NCI-H774 (cell line): ENCODE results near the gene PLK3.
A peak's percentile ranks its signal among the peaks of the same experiment; 100 is the strongest.
"Not testable (repeated sequence)": the region's sequence is repeated elsewhere in the genome, so short reads cannot be mapped to it uniquely, and the experiment has no call there.

ENCODE experiments used
- DNase-seq: peaks from one replicate; lab custom pipeline; 2025; lab: John Stamatoyannopoulos, UW

The PLK3 gene

DNA sequence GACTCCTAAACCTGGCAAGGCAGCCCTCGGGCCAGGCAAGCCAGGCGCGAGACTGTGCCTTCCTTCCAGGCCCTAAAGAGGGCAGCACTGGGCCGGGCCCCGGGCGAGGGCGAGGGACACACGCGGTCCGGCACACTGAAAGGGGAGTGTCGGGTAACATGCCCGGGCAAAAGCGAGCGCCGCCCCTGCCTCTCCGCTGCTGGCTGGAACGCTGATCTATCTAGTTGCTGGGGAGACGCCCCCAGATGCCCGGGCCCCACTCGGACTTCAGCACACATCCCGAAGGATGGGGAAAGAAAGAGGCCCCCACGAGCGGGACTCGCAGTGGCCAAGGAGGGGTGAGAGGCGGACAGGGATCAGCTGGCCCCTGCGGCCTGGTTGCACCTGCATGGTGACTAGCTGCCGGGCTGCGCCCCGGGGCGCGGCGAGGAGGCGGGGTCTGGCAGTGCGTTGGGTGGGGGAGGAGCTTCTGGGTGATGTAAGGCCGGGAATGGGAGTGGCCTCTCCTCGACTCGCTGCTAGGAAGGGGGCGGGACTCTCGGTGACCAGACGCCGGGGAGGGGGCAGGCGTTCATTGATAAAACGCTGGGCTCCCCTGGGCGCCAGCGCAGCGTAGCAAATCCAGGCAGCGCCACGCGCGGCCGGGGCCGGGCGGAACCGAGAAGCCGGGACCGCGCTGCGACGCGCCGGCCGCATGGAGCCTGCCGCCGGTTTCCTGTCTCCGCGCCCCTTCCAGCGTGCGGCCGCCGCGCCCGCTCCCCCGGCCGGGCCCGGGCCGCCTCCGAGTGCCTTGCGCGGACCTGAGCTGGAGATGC, at the start of gene PLK3:
PLK3 (plus strand) TSS at position 608 of the 815 bp plus-strand sequence; CDS start at position 695, 87 bp downstream.
- DNase-seq = peak; percentile 99

DNA sequence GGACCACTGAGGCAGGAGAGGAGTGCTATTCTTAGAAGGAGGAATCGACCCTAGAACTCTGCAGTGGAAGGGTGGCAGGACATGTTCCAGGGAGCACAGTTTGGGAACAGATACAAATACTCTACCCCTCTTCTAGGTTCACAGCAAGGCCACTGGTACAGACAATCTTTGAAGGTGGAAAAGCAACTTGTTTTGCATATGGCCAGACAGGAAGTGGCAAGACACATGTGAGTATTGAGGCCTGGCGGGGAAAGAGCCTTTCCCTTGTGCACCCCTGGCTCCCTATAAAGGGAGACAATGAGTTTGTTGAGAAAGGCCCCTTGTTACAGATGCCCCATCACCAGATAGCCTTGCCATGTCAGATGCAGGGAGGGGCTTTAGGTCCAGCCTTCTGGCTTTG, 42.8 kb upstream of the PLK3 start:
- DNase-seq = no peak

DNA sequence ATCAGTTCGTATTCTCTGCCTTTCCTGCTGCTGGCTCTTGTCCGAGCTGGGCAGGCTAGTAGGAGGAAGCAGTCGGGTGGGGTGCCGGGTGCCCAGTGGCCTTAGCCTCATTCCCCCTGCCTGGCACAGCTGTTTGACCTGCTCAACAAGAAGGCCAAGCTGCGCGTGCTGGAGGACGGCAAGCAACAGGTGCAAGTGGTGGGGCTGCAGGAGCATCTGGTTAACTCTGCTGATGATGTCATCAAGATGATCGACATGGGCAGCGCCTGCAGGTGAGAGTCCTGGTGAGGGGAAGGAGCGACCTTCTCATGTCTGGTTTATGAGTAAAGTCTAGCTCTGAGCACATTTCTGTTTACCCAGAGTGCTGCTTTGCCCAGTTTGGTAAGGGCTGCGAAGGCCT, 41.1 kb upstream of the PLK3 start:
- DNase-seq = no peak

DNA sequence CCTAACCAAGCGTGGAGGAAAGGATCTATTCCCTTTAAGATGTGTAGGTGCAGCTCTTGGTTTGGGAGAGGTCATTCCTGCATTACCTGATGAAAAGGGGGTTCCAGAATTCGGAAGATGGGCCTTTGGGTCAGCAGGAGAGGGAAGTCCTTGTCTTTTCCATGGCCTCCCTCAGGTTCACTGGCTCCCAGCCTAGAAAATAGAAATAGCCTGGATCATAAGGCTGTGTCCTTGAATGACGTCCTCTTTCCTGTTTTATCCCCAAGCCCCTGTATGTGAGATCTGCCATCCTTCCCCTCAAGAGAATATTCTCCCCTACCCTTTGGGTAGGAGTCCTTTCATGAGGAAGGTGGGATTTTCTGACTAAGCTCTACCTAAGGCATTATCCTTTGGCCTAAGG, 39.3 kb upstream of the PLK3 start:
- no peak for DNase-seq

DNA sequence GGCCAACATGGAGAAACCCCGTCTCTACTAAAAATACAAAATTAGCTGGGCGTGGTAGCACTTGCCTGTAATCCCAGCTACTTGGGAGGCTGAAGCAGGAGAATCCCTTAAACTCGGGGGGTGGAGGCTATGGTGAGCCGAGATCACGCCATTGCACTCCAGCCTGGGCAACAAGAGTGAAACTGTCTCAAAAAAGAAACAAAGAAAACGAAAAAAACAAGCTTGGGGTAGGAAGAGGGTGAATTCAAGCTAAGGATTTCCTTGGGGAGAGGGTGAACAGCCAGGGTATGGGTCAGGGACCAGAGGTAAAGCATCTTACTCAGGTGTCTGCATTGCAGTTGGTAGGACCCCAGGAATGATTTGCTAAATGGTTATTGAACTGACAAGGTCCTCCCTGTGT, 33.8 kb upstream of the PLK3 start:
- not testable (repeated sequence) for DNase-seq

DNA sequence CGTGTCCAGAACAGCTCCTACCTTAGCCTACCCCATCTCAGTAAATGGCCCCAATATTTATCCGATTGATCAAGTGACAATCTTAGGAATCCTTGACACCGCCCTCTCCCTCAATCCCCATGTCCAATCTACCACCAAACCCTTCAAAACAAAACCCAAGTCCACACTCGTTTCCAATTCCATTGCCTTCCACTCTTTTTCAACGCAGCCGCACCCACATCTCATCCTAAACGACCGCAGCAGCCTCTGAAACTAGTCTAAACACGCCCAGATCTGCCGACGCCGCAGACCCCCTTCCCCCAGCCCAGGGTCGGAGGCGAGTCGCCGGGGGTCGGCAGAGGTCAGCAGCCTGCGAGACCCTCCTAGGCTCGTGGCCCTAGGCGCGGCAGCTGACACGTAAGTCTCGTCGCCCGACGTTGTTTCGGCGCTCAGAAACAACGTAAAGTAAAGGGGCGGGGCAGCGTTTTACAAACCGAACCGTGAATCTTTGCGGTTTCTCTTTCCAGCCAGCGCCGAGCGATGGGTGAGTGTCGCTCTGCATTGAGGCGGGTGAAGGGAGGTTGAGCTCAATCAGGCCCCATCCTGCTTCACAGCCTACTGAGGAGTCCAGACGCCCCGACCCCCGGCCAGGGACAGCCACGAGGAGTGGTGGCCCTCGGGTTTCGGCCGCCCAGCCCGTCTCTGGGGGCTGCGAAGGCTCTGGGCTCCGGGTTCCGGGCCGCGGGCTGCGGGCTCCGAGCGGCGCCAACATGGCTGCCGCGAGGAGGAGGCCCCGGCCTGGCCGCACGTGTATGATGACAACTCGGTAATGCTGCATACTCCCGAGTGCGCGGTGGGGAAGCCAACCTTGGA, 24.9 kb upstream of the PLK3 start, which contains the start of gene RPS8:
RPS8 (plus strand) TSS at position 463 of the 852 bp plus-strand sequence; CDS start at position 520, 57 bp downstream.
- DNase-seq = peak; percentile 99

DNA sequence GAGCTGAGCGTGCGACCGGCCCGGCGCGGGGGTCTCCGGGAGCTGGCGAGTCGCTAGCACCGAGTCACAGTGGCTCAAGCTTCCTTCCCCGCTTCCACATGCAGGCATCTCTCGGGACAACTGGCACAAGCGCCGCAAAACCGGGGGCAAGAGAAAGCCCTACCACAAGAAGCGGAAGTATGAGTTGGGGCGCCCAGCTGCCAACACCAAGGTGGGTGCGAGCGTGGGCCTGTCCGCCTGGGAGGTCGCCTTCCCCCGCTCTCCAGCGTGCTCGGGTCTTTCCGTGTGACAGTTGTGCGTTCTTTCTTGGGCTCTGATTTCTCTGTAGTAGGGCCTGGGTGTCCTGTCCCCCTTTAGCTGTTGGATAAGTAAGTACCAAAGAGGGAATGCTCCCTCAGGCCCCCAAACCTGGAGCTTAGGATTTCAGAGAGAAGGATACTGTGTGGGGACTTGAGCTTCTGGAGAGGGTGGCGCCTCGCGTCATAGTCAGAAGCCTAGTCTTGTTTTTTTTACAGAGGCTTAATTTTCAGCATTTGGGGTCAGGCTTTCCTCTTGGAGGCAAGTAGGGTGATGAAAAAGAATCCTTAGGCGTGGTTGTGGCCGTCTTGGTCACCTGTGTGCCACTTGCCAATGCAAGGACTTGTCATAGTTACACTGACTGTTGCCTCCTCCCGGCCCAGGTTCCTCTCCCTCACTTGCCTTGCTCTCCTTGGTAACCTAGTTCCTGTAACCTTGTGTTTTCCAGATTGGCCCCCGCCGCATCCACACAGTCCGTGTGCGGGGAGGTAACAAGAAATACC, 24.0 kb upstream of the PLK3 start:
- DNase-seq = no peak

DNA sequence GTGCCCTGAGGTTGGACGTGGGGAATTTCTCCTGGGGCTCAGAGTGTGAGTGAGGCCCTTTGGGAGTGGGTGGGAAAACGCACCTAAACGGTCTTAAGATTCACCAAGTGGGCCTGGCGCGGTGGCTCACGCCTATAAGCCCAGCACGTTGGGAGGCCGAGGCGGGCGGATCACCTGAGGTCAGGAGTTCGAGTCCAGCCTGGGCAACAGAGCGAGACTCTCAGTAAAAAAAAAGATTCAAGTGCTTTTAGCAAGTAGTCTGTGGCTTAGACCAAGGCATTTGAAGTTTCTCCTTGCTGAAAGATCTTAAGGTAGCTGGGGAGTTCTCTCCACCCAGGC, 23.5 kb upstream of the PLK3 start:
- no peak for DNase-seq

DNA sequence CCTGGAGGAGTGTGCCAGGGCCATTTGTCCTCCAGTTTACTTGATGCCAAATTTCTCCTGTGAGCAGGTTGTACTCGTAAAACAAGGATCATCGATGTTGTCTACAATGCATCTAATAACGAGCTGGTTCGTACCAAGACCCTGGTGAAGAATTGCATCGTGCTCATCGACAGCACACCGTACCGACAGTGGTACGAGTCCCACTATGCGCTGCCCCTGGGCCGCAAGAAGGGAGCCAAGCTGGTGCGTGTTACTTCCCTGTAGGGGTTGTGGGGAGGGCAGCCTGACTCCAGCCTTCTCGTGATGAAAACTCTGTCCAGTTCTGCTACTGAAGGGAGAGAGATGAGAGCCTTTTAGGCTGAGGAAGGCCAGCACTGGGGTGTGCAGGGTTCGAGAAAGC, 22.6 kb upstream of the PLK3 start:
- DNase-seq = no peak

DNA sequence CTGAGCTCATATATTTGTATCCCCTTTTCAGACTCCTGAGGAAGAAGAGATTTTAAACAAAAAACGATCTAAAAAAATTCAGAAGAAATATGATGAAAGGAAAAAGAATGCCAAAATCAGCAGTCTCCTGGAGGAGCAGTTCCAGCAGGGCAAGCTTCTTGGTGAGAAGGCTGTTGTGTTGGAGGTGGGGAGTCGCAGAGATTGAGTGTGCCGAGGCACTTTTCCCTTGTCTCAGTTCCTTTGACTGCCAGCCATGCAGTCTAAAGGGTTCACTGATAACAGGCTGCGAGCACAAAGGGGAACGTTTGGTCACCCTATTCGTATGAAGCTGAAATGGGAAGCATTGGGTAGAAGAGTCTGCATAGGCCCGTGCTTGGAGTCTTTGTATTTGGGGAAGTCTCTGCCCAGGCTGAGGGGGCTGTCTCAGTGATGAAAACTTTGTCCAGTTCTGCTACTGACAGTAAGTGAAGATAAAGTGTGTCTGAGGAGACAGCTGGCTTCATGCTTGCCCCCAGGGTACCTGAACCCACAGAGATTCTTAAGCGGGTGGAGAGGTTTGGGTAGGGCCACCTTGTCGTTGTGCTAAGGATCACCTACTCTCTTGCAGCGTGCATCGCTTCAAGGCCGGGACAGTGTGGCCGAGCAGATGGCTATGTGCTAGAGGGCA, 22.1 kb upstream of the PLK3 start:
- no peak for DNase-seq

DNA sequence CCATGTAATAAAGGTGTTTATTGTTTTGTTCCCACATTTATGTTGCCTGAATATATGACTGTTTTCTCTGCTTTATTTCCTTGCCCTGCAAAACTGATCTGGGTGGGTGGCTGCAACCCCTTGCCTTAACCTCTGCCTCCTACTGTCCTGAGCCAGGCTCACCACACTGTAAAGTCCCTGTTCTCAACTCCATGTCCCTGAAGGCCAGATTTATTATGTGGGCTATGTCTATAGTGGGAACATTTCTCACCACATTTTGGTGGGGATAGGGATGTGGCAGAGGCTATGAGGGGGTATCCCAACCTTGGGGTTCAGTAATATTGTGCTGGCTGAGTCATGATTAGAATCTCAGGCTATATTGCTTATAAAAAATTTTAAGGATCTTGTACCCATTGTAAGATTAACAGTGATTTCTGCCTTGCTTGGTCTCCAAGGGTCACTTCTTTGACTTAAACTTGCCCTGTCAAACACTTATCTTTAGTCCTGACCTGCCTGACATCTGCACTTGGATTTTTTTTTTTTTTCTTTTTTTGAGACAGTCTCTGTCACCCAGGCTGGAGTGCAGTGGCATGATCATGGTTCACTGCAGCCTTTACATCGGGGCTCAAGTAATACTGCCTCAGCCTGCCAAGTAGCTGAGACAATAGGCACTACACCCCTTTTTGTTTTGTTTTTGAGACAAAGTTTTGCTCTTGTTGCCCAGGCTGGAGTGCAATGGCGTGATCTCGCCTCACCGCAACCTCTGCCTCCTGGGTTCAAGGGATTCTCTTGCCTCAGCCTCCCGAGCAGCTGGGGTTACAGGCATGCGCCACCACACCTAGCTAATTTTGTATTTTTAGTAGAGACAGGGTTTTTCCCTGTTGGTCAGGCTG, 21.2 kb upstream of the PLK3 start:
- no peak for DNase-seq

DNA sequence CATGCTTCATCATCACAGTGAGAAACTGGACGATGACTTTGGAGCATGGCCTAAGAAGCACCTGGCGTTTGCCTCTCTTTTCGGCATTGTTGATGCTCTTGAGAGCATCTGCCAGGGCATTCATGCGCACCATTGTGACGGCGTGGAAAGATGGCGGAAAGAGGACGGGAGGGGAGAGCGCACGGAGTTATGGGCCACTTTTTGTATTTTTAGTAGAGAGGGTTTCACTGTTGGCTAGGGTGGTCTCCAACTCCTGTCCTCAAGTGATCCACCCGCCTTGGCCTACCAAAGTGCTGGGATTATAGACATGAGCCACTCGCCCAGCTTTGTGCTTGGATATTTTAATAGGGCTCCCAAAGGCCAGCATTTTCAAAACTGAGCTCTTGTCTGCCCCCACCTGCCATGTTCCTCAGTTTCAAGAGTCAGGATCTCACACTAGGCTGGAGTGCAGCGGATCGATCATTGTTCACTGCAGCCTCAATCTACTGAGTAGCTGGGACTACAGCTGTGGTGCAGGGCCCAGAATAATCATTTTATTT, 19.5 kb upstream of the PLK3 start:
- DNase-seq = no peak

DNA sequence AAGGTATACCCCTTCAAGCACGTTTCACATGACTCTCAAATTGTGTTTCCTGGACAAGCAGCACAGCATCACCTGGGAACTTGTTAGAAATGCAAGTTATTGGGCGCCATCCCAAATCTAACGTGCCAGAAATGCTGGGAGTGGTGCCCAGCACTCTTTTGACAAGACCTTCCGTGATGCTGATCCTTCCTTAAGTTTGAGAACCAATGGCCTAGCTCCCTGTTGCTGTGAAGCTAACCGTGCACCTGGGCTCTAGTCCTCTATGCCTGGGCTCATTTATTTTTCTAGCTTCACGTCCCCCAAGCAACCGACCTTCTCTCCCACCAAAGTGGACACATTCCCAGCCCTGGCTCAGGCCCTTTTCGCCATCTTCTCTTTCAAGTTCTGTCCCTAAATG, 16.5 kb upstream of the PLK3 start:
- DNase-seq = no peak

DNA sequence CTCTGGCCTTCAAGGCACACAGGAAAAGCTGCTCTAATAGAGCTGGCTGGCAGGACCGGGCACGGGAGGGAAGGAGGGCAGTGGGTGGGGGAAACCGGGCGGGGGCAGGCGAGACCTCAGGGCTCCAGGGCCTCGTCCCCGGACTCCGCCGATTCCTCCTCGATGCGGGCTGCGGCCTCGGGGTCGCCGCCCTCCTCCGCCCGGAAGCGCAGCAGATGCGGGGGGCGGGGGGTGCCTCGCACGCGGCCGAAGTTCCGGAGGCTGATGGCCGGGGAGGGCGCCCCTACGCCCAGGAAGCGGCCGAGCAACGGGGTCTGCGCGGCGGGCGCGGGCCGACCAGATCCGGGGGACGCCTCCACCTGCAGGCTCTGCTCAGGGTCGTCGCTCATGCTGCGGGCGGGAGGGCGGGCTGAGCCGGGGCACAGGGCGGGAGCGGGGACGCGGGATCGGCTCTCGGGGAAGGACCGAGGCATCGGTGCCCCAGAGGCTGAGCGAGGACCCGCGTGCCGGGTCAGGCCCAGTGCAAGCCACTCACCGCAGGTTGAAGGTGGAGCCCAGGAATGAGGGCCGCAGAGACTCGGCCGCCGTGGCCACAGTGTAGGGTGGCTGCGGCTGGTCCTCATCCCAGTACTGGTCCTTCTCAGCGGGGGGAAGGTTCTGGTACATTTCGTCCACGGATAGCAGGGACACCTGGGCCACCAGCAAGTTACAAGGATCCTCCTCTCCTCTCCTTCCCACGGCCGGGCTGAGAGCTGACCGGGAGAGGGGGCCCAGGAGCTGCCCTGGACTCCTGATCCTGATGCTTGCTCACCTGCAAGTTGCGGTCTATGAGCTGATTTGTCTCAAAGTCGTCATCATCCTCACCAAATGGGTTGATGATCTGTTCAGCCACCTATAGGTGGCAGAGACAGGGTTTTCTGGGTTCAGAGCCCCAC, 15.8 kb upstream of the PLK3 start:
- DNase-seq = no peak

DNA sequence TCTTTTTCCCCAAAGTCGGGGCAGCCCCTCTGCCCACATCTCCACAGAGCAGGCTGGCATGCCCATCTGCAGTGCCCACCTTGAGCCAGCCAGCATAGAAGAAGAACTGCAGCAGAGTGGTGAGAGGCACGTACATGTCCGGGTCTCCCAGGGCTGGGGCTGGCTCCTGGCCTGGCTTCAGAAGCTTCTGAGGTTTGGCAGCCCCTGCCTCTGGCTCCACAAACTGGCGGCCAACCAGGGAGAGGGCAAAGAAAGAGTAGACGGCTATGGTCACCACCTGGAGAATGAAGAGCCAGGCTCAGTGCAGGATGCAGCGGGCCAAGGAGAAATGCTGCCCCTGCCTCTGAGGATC, 15.2 kb upstream of the PLK3 start:
- DNase-seq = no peak

DNA sequence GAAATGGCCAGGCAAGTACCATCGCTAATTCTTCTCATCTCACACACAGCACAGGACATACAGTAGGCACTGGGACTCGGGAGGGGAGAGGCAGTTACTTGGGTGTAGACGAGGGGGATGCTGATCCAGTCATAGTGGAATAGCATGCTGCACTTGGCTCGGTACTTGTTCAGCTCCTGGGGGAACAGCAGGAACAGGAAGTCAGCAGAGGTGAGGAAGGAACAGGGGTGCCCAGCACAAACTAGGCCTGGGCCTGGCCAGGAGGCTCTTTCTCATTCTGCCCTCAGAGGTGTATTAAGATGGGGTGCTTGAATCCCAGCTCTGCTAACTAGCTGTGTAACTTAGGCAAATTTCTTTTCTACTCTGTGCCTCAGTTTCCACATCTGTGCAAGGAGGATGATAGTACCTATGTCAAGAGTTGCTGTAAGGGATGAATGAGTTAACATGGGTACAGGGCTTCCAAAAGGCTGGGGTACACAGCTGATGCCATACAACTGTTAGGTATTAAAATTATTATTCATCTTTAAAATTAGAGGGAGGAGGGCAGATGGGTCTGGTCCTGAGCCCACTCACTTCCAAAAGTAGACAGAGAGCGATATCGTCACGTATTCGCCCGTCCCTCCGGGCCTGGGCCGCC, 14.6 kb upstream of the PLK3 start:
- no peak for DNase-seq

DNA sequence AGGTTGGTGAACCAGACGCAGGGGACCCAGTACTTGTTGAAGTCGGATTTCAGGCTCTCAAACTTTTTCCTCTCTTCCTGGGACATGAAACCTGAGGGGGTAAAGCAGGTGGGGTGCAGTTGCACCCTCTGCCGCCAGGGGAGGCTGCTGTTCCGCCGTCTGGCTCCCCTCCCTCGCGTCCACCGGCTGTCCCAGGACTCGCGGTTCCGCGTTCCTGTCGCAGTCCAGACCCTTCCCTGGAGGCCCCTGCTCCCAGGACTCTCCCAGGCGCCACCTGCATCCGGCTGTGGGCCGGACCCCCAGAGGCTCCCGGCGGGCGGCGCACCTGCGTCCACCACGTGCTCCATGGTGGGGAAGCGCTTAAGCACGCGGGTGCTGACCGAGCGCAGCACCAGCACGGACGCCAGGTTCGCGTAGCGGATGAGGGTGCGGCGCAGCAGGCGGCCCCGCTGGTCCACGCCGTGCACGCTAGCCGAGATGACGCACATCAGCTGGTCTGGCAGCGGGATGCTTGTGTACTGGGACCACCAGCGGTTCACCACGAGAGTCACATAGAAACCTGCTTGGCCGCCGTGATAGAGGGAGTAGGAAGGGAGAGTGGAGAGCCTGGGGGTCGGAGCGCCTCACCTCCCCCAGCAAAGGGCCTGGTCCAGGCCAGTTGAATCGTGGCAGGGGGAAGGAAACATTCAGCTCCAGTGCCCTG, 13.9 kb upstream of the PLK3 start:
- peak; percentile 69 for DNase-seq

DNA sequence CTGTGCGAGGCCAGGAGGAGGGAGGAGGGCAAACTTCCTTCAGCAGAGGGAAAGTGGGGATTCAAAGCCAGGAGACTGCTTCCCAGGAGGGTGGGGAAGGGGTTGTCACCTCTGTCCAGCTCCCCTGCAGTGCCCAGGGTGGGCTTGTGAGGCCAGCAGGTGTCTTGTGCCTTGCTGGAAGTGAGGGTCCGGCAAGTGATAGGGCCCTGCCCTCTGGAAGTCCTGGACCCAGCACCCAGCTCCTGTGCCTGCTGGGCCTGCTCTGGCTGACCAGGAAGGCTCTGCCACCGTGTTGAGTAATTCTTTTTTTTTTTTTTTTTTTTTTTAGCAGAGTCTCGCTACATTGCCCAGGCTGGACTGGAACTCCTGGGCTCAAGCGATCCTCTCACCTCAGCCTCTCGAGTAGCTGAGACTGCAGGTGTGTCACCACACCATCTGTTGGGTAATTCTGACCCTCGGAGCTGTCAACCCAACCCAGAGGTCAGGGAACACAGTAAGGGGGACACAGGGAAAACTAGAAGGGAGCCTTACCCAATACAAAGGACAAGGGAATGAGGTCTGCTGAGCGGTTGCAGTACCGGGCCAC, 13.2 kb upstream of the PLK3 start:
- DNase-seq = no peak
